DMS79 (cell line): ENCODE data around the gene ZXDC.

Experiments
- DNase-seq: peaks from one replicate; lab custom pipeline; 2025; lab: John Stamatoyannopoulos, UW

The ZXDC gene

GRCh38 chr3:126394179-126394976 is 81.3 kb downstream of the ZXDC start, which contains the start of gene CFAP100:
Gene CFAP100 (plus strand): TSS chr3:126394909. CDS start chr3:126396001, 1,092 bp downstream.
- DNase-seq: peak; percentile 57

- DNase-seq: no peak
These were observed 82.1 kb downstream of the ZXDC start for GRCh38 chr3:126393563-126393962.

- DNase-seq: no peak
These were observed 83.4 kb downstream of the ZXDC start for GRCh38 chr3:126392246-126392645.

- DNase-seq: no peak
These were observed 84.1 kb downstream of the ZXDC start for GRCh38 chr3:126391631-126392030.

- DNase-seq: no peak
These were observed 84.9 kb downstream of the ZXDC start for GRCh38 chr3:126390751-126391150.

GRCh38 chr3:126390201-126390600 is 85.5 kb downstream of the ZXDC start:
- no peak for DNase-seq

- DNase-seq: no peak
These were observed 85.9 kb downstream of the ZXDC start for GRCh38 chr3:126389794-126390146.

GRCh38 chr3:126389112-126389793 is 86.4 kb downstream of the ZXDC start:
- peak; percentile 9 for DNase-seq
